HEK293 (cell line): ENCODE results near the gene GPR62.

Source experiments
- CTCF ChIA-PET: fragments of 350-600 bp; formaldehyde crosslinking; extraction: SDS; loops from one replicate; lab custom pipeline; 2021; ENCODE audit warnings: antibody characterized with exemption; lab: Yijun Ruan, JAX
- POLR2A ChIA-PET: fragments of 300-600 bp; formaldehyde crosslinking; extraction: SDS; loops from one replicate; lab custom pipeline; 2020; ENCODE audit warnings: antibody characterized with exemption, inconsistent platforms; lab: Yijun Ruan, JAX
- H3K27ac ChIP-seq: fragments of 200-500 bp; sonication (Bioruptor generic); 2 replicates; pipeline ENCODE4 v1.5.1; 2014; ENCODE audit warnings: low read depth, low read length, control low read depth, inconsistent platforms; ENCODE audit errors: extremely low read depth
- H3K36me3 ChIP-seq, 2 experiments: fragments of 200-500 bp in 1 of 2; sonication (Bioruptor generic) in 1 of 2; 1 replicate in 1 of 2; 2 replicates in 1 of 2; pipeline ENCODE4 v1.5.1; 2014 to 2017; ENCODE audit warnings: inconsistent platforms in 2 of 2, low read length in 2 of 2; ENCODE audit not compliant: control insufficient read depth in 2 of 2, insufficient read depth in 1 of 2
- H3K4me1 ChIP-seq: fragments of 200-500 bp; sonication (Bioruptor generic); 2 replicates; pipeline ENCODE4 v1.5.1; 2014; ENCODE audit warnings: mild to moderate bottlenecking, low read length, inconsistent platforms; ENCODE audit not compliant: control insufficient read depth, insufficient read depth
- H3K4me3 ChIP-seq: 2 replicates; pipeline ENCODE4 v1.5.1; 2011; ENCODE audit warnings: low read depth, mild to moderate bottlenecking, control low read depth, low read length, moderate library complexity
- H3K9me3 ChIP-seq: fragments of 200-500 bp; sonication (Bioruptor generic); 2 replicates; pipeline ENCODE4 v1.5.1; 2014; ENCODE audit warnings: low read depth, low read length, inconsistent platforms; ENCODE audit not compliant: control insufficient read depth, insufficient read depth
- GLI4 ChIP-seq: fragments of 450-650 bp; formaldehyde crosslinking; IDR thresholded peaks from 2 replicates; pipeline ENCODE4 v1.5.1; 2016; ENCODE audit warnings: missing biosample characterization, missing genetic modification characterization
- KLF9 ChIP-seq: fragments of 450-650 bp; formaldehyde crosslinking; IDR thresholded peaks from 2 replicates; pipeline ENCODE4 v1.5.1; 2016; ENCODE audit warnings: missing biosample characterization, missing genetic modification characterization, low read depth
- SP7 ChIP-seq: fragments of 450-650 bp; formaldehyde crosslinking; IDR thresholded peaks from 2 replicates; pipeline ENCODE4 v1.5.1; 2016; ENCODE audit warnings: missing biosample characterization, missing genetic modification characterization
- ZNF157 ChIP-seq: fragments of 450-650 bp; formaldehyde crosslinking; IDR thresholded peaks from 2 replicates; pipeline ENCODE4 v1.5.1; 2016; ENCODE audit warnings: missing biosample characterization, missing genetic modification characterization
- ZNF280C ChIP-seq: fragments of 450-650 bp; formaldehyde crosslinking; IDR thresholded peaks from 2 replicates; pipeline ENCODE4 v1.5.1; 2016; ENCODE audit warnings: missing biosample characterization, missing genetic modification characterization
- ZNF354C ChIP-seq: fragments of 450-650 bp; formaldehyde crosslinking; IDR thresholded peaks from 2 replicates; pipeline ENCODE4 v1.5.1; 2016; ENCODE audit warnings: missing biosample characterization, missing genetic modification characterization, low read depth, borderline replicate concordance
- ZNF404 ChIP-seq: fragments of 450-650 bp; formaldehyde crosslinking; IDR thresholded peaks from 2 replicates; pipeline ENCODE4 v1.5.1; 2017; ENCODE audit warnings: missing biosample characterization, missing genetic modification characterization
- ZNF530 ChIP-seq: fragments of 450-650 bp; formaldehyde crosslinking; IDR thresholded peaks from 2 replicates; pipeline ENCODE4 v1.5.1; 2016; ENCODE audit warnings: low read depth, missing biosample characterization, missing genetic modification characterization
- ZNF580 ChIP-seq: fragments of 450-650 bp; formaldehyde crosslinking; IDR thresholded peaks from 2 replicates; pipeline ENCODE4 v1.5.1; 2016; ENCODE audit warnings: missing biosample characterization, missing genetic modification characterization
- ZNF596 ChIP-seq: fragments of 450-650 bp; IDR thresholded peaks from 2 replicates; pipeline ENCODE4 v1.5.0; 2018; ENCODE audit warnings: missing biosample characterization, mild to moderate bottlenecking, missing genetic modification characterization, moderate library complexity
- ZSCAN16 ChIP-seq: fragments of 450-650 bp; formaldehyde crosslinking; IDR thresholded peaks from 2 replicates; pipeline ENCODE4 v1.5.1; 2016; ENCODE audit warnings: missing biosample characterization, missing genetic modification characterization
- TF ChIP-seq, protein P1 (sequence below): fragments of 450-650 bp; formaldehyde crosslinking; IDR thresholded peaks from 2 replicates; pipeline ENCODE4 v1.5.1; 2017; ENCODE audit warnings: missing biosample characterization, mild to moderate bottlenecking, missing genetic modification characterization, moderate library complexity
- TF ChIP-seq, protein P2 (sequence below): fragments of 450-650 bp; formaldehyde crosslinking; IDR thresholded peaks from 2 replicates; pipeline ENCODE4 v1.5.1; 2016; ENCODE audit warnings: missing biosample characterization, missing genetic modification characterization

GPR62 gene

DNA sequence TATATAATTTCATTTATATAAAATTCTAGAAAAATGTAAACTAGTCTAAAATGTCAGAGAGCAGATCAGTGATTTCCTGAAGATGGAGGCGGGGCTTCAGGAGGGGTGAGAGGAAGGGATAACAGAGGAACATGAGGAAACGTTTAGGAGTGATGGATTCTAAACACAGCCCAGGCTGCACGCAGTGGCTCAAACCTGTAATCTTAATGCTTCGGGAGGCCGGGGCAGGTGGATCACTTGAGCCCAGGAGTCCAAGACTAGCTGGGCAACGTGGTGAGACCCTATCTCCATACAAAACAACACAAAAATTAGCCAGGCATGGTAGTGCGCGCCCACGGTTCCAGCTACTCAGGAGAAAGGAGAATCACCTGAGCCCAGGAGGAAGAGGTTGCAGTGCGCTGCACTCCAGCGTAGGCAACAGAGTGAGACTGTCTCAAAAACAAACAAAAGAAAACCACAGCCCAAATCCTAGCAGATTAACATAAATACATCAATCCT, 34.1 kb upstream of the GPR62 start:
- Histone ChIP-seq H3K4me3 (no peak overlapping the region), H3K36me3 (no peaks in the 10 kb centered on the region), H3K4me1 (no peaks in the 10 kb centered on the region), H3K9me3 (no peaks in the 10 kb centered on the region), H3K27ac (no peak overlapping the region)
- TF ChIP-seq, protein P1, sequence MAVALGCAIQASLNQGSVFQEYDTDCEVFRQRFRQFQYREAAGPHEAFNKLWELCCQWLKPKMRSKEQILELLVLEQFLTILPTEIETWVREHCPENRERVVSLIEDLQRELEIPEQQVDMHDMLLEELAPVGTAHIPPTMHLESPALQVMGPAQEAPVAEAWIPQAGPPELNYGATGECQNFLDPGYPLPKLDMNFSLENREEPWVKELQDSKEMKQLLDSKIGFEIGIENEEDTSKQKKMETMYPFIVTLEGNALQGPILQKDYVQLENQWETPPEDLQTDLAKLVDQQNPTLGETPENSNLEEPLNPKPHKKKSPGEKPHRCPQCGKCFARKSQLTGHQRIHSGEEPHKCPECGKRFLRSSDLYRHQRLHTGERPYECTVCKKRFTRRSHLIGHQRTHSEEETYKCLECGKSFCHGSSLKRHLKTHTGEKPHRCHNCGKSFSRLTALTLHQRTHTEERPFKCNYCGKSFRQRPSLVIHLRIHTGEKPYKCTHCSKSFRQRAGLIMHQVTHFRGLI (tag by site-specific recombination): no peak
- TF ChIP-seq GLI4 (tag by site-specific recombination) (no peak), ZNF580 (tag by site-specific recombination) (no peak), ZNF354C (tag by site-specific recombination) (no peak), ZSCAN16 (tag by site-specific recombination) (no peak), ZNF596 (tag by site-specific recombination) (no peak), ZNF157 (tag by site-specific recombination) (no peak), KLF9 (tag by site-specific recombination) (no peak), SP7 (no peak), ZNF530 (tag by site-specific recombination) (no peak), ZNF404 (no peak)
- TF ChIP-seq, protein P2, sequence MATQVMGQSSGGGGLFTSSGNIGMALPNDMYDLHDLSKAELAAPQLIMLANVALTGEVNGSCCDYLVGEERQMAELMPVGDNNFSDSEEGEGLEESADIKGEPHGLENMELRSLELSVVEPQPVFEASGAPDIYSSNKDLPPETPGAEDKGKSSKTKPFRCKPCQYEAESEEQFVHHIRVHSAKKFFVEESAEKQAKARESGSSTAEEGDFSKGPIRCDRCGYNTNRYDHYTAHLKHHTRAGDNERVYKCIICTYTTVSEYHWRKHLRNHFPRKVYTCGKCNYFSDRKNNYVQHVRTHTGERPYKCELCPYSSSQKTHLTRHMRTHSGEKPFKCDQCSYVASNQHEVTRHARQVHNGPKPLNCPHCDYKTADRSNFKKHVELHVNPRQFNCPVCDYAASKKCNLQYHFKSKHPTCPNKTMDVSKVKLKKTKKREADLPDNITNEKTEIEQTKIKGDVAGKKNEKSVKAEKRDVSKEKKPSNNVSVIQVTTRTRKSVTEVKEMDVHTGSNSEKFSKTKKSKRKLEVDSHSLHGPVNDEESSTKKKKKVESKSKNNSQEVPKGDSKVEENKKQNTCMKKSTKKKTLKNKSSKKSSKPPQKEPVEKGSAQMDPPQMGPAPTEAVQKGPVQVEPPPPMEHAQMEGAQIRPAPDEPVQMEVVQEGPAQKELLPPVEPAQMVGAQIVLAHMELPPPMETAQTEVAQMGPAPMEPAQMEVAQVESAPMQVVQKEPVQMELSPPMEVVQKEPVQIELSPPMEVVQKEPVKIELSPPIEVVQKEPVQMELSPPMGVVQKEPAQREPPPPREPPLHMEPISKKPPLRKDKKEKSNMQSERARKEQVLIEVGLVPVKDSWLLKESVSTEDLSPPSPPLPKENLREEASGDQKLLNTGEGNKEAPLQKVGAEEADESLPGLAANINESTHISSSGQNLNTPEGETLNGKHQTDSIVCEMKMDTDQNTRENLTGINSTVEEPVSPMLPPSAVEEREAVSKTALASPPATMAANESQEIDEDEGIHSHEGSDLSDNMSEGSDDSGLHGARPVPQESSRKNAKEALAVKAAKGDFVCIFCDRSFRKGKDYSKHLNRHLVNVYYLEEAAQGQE: no peak
- ChIA-PET POLR2A (no interaction called here), CTCF (interaction anchor here (0.6 to 0.7 kb wide), 2 partner anchors 40 to 202 kb away, joined by 3 to 4 read pairs; no protein-coding TSS in a partner anchor)

GRCh38 chr3:51927061-51927977, 27.9 kb upstream of the GPR62 start:
- no peaks in the 10 kb centered on the region for H3K4me1 ChIP-seq
- no peak overlapping the region for H3K4me3 ChIP-seq
- H3K27ac ChIP-seq: no peak overlapping the region
- no peaks in the 10 kb centered on the region for H3K9me3 ChIP-seq
- ChIA-PET POLR2A (interaction anchor here (0.7 kb wide), 1 partner anchor 586 kb away, joined by 6 read pairs; no protein-coding TSS in a partner anchor), CTCF (interaction anchor here (0.7 kb wide), 2 partner anchors 10 to 14 kb away, joined by 3 to 6 read pairs; partner anchors contain the start of gene RRP9)
- no peak for TF ChIP-seq ZNF280C (tag by site-specific recombination)
- H3K36me3 ChIP-seq: no peaks in the 10 kb centered on the region
